Measurements from ENCODE around the gene TREM2. TPM values are rescaled to one million over a fixed set of nuclear protein-coding genes. Genes with fewer than 3 reads are reported as not detected.

TREM2 gene
- total RNA-seq, 1 donor from 2014 or later = not detected

DNA sequence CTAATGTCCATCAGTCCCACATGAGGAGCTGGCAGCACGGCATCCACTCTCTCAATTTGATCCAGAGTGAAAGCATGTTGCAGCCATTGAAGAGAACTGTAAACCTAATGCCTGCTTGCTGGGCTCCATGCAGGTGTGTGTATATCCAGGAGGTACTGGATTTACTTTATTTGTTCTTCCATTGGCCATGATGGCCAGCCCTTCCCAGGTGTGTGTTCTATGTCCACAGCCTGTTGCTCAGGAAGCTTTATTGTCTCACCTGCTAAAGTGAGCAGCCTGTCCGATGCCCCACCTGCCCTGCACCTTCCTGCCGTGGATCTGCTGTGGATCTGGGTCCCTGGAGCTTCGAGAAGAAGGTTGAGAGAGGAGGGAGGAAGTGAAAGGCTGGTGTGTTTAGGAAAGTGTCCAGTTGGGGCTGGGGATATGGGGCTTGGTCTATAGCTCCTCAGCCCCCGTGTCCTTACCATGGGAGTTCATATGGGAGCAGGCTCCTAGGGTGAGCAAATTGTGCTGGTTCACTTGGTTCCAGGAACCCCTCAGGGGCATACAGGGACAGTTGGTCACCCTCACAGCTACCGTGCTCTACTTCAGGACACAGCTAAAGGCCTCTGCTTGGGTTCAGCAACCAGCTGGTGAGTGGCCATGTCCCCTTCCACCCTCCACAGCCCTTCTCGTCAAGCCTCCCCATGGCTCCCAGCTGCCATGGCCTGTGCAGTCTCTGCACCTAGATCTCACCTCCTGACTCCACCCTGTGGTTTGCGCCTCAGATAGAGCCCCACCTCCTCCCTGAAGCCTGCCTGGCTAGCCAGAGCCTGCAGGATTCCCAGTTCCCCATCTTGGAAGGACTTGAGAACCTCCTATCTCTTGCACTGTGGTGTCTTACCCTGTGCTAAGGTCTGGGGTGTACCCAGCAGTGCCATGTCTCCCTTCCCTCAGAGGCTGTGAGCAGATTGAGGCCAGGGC lies 25.3 kb upstream of the TREM2 start:
- DNase-seq (ENCODE audit: low spot score in 2 of 2, unreplicated experiment in 2 of 2) = no peak

DNA sequence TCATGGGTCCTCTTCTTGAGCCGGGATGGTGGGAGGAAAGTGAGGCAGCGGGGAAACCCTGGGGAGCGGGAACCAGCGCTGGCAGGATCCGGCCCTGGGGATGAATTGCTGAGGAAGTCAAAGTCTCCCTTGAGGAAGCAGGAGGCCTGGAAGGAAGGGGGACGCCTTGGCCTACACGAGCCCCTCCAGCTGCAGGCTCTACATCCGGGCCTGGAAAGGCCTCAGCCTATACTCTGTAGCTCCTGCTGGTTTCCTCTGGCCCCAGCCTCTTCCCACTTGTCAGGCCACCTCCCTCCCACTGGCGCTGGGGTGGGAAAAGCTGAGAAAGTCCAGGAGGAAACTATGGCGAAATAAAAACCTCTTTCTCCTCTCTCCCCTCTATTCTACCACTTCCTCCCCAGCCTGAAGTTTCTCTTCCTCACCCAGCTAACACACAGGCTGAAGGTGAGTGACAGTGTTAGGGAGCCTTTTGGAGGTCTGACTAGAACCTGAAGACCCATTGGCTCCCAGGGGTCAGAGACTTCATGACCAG lies 23.2 kb upstream of the TREM2 start:
- peaks cover 16% of the 10 kb centered on the region for H3K27me3 Mint-ChIP-seq (ENCODE audit: low read depth)
- H3K4me1 Mint-ChIP-seq = no peaks in the 10 kb centered on the region

More for the DNA sequence above, 25.3 kb upstream of the TREM2 start:
- Mint-ChIP-seq H3K27me3 (ENCODE audit: low read depth) (peaks cover 21% of the 10 kb centered on the region), H3K4me3 (no peak overlapping the region), H3K36me3 (no peaks in the 10 kb centered on the region), H3K9me3 (peaks cover 8% of the 10 kb centered on the region), H3K27ac (no peak overlapping the region), H3K4me1 (no peaks in the 10 kb centered on the region)
- TF ChIP-seq, protein P1, sequence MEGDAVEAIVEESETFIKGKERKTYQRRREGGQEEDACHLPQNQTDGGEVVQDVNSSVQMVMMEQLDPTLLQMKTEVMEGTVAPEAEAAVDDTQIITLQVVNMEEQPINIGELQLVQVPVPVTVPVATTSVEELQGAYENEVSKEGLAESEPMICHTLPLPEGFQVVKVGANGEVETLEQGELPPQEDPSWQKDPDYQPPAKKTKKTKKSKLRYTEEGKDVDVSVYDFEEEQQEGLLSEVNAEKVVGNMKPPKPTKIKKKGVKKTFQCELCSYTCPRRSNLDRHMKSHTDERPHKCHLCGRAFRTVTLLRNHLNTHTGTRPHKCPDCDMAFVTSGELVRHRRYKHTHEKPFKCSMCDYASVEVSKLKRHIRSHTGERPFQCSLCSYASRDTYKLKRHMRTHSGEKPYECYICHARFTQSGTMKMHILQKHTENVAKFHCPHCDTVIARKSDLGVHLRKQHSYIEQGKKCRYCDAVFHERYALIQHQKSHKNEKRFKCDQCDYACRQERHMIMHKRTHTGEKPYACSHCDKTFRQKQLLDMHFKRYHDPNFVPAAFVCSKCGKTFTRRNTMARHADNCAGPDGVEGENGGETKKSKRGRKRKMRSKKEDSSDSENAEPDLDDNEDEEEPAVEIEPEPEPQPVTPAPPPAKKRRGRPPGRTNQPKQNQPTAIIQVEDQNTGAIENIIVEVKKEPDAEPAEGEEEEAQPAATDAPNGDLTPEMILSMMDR (IDR thresholded peaks at IDR 0.05; ENCODE audit: unreplicated experiment) = no peak

DNA sequence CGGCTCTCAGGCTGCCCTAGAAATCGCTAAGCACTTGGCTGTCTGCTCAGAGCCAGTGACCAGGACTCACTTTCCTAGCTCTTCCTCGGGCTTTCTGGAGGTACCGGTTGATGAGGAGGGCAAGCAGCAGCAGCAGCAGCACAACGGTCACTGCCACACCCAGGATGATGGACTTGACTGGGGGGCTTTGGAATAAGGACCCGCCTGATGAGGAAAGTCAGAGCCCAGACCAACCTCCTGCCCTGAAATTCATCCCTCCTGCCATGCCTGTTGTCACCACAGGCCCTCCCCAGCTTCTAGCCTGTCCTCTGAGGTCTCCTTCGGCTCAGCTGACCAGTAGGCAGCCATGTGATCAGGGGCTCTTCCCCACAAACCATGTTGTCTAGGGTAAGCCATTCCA lies 21.8 kb upstream of the TREM2 start:
- Mint-ChIP-seq H3K9me3 (peaks cover 5% of the 10 kb centered on the region), H3K4me3 (no peak overlapping the region), H3K27me3 (ENCODE audit: low read depth) (peaks cover 17% of the 10 kb centered on the region), H3K36me3 (no peaks in the 10 kb centered on the region), H3K27ac (no peak overlapping the region), H3K4me1 (no peaks in the 10 kb centered on the region)
- TF ChIP-seq, protein P1 (IDR thresholded peaks at IDR 0.05; ENCODE audit: unreplicated experiment) = no peak
- no peak for DNase-seq (ENCODE audit: low spot score in 2 of 2, unreplicated experiment in 2 of 2)

More for the DNA sequence above, 23.2 kb upstream of the TREM2 start:
- Mint-ChIP-seq H3K9me3 (peaks cover 8% of the 10 kb centered on the region), H3K4me3 (no peak overlapping the region), H3K27ac (no peak overlapping the region), H3K36me3 (no peaks in the 10 kb centered on the region)
- DNase-seq (ENCODE audit: low spot score in 2 of 2, unreplicated experiment in 2 of 2) = no peak
- TF ChIP-seq, protein P1 (IDR thresholded peaks at IDR 0.05; ENCODE audit: unreplicated experiment) = no peak

DNA sequence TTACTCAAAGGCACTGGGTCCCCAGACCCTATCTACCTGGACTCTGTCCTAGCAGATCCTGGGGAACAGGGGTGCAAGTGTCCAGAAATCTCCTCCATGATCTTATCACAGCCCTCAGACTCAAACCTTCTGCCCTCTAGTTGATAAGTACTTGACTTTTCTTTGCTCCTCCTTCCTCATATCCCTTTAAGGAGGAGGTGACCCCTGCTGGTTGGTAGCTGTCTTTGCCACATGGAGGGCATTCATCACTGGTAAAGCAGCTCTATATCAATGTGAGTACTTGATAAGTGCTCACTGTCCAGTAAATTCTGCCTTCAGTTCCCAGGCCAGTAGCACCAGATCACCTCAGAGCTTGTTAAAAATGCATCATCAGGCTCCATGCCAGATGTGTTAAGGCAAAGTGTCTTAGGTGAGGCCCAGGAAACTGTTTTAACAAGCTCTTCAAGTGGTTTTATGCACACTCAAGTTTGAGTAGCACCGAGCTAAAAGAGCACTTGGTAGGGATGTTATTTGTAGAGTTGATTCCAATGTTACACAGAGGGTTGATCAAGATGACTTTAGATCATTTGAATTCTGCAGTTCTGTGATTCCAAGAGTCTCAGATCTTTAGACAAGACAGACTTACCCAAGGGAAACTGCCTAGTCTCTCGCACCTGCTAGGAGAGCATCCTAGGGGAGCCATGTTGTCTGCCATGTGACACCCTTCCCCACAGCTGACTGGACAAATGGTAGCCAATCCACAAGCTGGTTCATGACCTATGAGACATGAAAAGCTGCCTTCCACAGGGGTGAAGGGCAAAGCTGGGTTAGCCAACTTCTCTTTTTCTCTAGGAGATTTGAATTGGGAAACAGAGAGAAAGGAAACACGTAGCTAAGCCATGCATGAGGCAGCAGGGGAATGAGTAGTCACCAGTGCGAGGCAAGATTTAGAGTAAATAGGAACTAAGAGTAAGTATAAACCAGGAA lies 19.4 kb upstream of the TREM2 start:
- Mint-ChIP-seq H3K27me3 (ENCODE audit: low read depth) (peaks cover 24% of the 10 kb centered on the region), H3K4me3 (no peak overlapping the region), H3K4me1 (no peaks in the 10 kb centered on the region), H3K36me3 (no peaks in the 10 kb centered on the region), H3K27ac (no peak overlapping the region), H3K9me3 (no peaks in the 10 kb centered on the region)
- TF ChIP-seq, protein P1 (IDR thresholded peaks at IDR 0.05; ENCODE audit: unreplicated experiment) = peak; percentile 14
- DNase-seq (ENCODE audit: low spot score in 2 of 2, unreplicated experiment in 2 of 2) = no peak

DNA sequence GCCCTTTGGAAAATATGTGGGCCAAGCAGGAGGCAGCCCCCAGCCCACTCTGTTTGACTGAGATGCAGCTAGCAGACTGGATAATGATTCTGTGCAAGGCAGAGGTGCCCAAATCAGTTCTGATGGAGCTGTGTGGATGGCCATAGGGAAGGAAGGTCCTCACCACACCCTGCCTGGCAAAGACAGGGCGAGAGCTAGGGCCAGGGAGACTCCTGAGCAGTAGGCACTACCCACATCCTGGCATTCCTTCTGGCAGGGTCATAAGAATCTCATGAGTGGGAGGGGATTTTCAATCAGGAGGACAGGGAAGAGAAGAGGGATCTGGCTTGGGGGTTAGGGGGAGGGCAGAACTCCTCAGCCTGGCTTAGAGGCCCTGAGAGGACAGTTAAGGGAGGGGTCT lies 18.6 kb upstream of the TREM2 start:
- Mint-ChIP-seq H3K4me1 (no peaks in the 10 kb centered on the region), H3K27ac (no peak overlapping the region), H3K9me3 (no peaks in the 10 kb centered on the region), H3K4me3 (no peak overlapping the region), H3K27me3 (ENCODE audit: low read depth) (peaks cover 32% of the 10 kb centered on the region), H3K36me3 (no peaks in the 10 kb centered on the region)
- TF ChIP-seq, protein P1 (IDR thresholded peaks at IDR 0.05; ENCODE audit: unreplicated experiment) = no peak
- DNase-seq (ENCODE audit: low spot score in 2 of 2, unreplicated experiment in 2 of 2) = no peak
